ENCODE measurements around the gene MRGPRF. TPM values are rescaled to one million over a fixed set of nuclear protein-coding genes. Genes with fewer than 3 reads are reported as not detected.

Gene MRGPRF
- total and polyA plus RNA-seq, 2 of the 8 experiments (the other 6 are each of a cell fraction or from before 2014, with no cell fraction given), result 7.5 to 11.0 TPM

GRCh38 chr11:68992743-68993255 lies 20.2 kb downstream of the MRGPRF start (continued):
- TF ChIP-seq CHD7 (IDR thresholded peaks at IDR 0.05; ENCODE audit: insufficient replicate concordance, low read length) (no peak), PHF8 (conservative IDR thresholded peaks at IDR 0.05; ENCODE audit: low read depth, low read length) (no peak), BRCA1 (IDR thresholded peaks at IDR 0.05; ENCODE audit: low read depth, low read length) (no peak), YY1 (IDR thresholded peaks at IDR 0.05; ENCODE audit: low read depth, low read length) (no peak), POLR2A (IDR thresholded peaks at IDR 0.05; ENCODE audit: control extremely low read depth in 1 of 2, low read depth in 2 of 2, low read length in 2 of 2) (no peak), RNF2 (IDR thresholded peaks at IDR 0.05; ENCODE audit: borderline replicate concordance, low read depth, low read length, missing control alignments, poor library complexity, severe bottlenecking) (no peak), KDM1A (IDR thresholded peaks at IDR 0.05; ENCODE audit: borderline replicate concordance, low read length) (no peak), GTF2F1 (IDR thresholded peaks at IDR 0.05; ENCODE audit: borderline replicate concordance, low read depth, low read length) (no peak)

Measured in H1 (cell line).